GM12801 (cell line): ENCODE results near the gene SDF4.

Experiments used
- TF ChIP-seq, protein P1 (sequence below): IDR thresholded peaks from one replicate; pipeline ENCODE4 v1.5.1; 2011; ENCODE audit warnings: control low read depth; ENCODE audit not compliant: insufficient read length; ENCODE audit errors: extremely low read depth

Gene SDF4

DNA sequence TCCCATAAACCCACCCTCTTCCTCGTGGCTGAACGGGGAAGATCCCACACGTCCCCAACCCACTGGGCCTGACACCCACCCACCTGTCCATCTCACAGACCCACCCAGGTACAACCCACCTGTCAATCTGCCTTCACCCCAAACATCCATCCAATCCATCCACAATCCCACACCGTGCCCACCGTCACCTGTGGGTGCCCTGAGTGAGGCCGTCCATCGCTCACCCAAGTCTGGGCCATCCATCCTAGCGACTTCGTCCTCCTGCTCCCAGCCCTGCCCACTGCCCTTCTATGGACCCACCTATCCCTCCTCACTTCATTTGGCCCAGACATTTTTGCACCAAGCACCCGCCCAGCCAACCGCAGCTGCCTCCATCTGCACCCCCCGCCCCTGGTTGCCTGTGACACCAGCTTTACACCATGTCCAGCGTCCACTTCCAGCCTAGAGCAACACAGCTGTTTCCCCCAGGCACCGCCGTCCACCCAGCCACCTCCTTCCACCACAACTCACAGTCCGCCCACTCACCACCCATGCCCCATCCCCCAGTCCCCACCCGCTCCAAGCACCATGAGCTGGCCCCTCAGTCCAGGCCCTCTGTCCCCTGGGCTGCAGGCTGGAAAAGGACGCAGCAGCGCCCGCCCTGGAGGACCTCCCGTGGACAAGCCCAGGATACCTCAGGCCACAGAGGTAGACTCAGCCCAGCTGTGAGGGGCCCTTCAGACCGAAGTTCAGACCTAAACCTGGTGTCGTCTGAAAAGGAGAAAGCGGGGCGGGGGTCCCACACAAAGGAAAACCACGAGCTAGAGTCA lies 50.5 kb downstream of the SDF4 start:
- TF ChIP-seq, protein P1, sequence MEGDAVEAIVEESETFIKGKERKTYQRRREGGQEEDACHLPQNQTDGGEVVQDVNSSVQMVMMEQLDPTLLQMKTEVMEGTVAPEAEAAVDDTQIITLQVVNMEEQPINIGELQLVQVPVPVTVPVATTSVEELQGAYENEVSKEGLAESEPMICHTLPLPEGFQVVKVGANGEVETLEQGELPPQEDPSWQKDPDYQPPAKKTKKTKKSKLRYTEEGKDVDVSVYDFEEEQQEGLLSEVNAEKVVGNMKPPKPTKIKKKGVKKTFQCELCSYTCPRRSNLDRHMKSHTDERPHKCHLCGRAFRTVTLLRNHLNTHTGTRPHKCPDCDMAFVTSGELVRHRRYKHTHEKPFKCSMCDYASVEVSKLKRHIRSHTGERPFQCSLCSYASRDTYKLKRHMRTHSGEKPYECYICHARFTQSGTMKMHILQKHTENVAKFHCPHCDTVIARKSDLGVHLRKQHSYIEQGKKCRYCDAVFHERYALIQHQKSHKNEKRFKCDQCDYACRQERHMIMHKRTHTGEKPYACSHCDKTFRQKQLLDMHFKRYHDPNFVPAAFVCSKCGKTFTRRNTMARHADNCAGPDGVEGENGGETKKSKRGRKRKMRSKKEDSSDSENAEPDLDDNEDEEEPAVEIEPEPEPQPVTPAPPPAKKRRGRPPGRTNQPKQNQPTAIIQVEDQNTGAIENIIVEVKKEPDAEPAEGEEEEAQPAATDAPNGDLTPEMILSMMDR = no peak

DNA sequence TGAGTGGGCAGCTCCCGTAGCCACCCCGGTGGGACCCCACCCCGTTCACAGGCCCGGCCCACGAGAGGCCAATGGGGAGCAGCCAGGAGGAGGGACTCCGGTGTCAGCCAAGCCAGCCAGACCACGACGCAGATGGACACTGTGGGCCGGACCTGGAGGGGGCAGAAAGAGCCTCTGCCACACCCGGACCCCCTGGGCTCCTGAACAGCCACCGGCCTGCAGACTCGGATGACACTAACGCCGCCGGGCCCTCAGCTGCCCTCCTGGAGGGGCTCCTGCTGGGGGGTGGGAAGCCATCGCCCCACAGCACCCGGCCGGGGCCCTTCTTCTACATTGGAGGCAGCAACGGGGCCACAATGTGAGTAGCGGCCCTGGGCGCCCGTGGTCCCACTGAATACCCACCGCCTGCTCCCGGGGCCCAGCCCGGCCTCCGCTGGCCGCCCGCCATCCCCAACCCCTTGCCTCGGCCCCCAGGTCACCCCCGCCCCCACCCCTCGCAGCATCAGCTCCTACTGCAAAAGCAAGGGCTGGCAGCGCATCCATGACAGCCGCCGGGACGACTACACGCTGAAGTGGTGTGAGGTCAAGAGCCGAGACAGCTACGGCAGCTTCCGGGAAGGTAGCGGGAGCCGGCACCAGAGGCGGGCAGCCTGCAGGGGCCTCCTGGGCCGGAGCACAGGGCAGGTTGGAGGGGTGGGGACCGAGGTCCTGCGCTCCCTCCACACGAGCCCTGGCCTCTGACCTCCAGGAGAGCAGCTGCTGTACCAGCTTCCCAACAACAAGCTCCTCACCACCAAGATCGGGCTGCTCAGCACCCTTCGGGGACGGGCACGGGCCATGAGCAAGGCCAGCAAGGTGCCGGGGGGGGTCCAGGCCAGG lies 51.6 kb downstream of the SDF4 start:
- TF ChIP-seq, protein P1 = no peak

DNA sequence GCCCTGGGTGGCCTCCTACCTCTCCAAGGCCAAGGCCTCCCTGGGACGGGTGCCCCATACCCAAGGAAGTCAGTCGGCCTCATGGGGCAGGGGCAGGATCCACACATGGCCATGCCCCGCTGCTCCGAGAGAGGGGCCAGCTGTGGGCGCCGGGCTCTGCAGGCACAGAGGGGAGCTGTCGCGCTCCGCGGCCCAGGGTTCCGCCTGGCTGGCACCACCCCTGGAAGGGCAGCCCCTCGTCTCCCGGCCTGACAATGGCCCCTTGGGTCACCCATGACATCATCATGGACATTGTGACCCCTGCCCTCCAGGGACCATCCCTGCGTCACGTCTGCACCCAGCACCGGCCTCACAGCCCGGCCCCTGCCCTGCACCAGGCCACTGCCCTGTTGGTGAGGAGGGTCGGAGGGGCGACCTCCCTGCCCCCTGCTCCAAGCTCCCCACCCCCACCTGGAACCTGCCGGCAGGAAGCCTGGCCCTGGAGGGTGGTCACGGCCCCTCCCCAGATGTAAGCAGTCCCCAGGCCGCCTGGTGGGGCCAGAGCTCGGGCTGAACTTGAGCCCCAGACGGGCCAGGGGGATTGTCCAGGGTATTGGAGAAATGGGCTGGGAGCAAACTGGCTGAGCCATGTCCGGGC lies 52.3 kb downstream of the SDF4 start:
- TF ChIP-seq, protein P1 = no peak

DNA sequence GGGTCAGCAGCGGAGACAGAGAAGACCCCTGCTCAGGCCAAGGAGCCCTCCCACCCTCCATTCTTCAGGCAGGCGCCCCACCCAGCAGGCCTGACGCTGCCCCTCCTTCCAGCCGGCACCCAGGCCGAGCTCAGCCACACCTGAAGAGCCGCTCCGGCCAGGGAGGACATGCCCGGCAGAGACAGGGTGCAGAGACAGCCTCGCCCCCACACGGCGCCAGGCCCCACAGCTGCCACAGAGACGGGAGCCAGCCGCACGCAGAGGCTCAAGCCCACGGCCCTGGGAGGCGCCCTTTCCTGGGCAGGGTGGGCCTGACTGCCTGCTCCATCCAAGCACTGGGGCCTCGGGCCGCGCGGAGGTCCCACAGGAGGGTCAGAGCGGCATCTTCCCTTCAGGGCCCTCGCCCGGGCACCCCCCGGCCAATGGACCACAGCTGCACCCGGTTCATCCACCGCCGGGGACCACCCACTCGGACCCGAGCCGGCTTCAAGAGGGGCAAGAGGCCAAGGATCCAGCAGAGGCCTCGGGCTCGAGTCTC lies 52.9 kb downstream of the SDF4 start:
- TF ChIP-seq, protein P1 = no peak

DNA sequence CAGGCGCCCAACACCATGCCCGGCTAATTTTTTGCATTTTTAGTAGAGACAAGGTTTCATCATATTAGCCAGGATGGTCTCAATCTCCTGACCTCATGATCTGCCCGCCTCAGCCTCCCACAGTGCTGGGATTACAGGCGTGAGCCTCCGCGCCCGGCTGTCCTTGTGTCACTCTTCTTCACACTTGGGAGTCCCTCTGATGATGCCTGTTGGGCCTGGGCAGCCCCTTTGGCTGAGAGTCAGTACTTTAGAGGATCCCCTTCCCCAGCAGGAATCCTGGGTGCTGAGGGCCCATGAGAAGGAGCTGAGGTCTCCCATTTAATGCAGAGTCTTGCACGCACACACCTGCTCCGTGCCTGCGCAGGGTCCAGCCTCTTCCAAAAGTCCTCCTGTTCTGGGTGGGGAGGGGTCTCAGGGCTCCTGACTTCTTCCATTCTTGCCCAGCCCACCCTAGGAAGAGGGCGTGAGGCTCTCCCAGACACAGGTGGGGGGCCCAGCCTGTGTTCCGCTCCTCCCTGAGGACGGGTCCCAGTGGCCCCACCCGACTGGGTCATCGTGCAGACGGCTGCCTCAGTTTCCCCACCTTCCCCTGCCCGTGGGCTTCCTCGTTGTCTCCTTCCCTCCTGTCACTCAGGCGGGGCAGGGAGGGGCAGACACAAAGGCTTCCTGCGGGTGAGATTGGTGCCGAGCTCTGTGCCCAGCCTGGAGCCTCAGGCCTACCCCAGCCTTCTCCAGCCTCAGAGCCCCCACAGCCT lies 54.2 kb downstream of the SDF4 start:
- TF ChIP-seq, protein P1 = no peak

DNA sequence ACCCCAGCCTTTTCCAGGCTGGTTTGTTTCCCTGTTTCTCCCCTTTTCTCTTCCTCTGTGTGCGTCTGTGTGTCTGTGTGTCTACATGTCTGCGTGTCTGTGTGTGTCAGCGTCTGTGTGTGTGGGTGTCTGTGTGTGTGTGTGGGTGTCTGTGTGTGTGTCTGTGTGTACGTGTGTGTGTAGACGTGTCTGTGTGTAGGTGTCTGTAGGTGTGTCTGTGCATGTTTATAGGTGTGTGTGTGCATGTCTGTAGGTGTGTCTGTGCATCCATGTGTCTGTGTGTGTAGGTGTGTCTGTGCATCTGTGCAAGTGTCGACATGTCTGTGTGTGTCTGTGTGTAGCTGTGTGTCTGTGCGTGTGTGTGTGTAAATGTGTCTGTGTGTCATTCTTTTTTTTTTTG lies 54.9 kb downstream of the SDF4 start:
- TF ChIP-seq, protein P1 = no peak
